ENCODE measurements around the gene BCL2. TPM values are rescaled to one million over a fixed set of nuclear protein-coding genes. Genes with fewer than 3 reads are reported as not detected.

The BCL2 gene
- total RNA-seq, 1 experiment from 2014 or later, result 1.5 TPM

GRCh38 chr18:63158012-63158631 is 161.4 kb downstream of the BCL2 start:
- H3K27ac ChIP-seq (ENCODE audit: low read length), result no peak overlapping the region
- no peaks in the 10 kb centered on the region for H3F3A ChIP-seq (ENCODE audit: low read length, unreplicated experiment)
- ChIA-PET POLR2A (ENCODE audit: unreplicated experiment) (no interaction called here), CTCF (no interaction called here)
- no peak overlapping the region for H3K4me2 ChIP-seq (ENCODE audit: low read length)
- H3K4me1 ChIP-seq (ENCODE audit: insufficient read depth, low read length), result peaks cover 19% of the 10 kb centered on the region
- no peaks in the 10 kb centered on the region for H3K9me2 ChIP-seq (replicated peaks; ENCODE audit: low read length)
- H3K9ac ChIP-seq (ENCODE audit: low read length), result no peak overlapping the region
- H3K27me3 ChIP-seq (ENCODE audit: low read length), result peaks cover 13% of the 10 kb centered on the region
- H3K4me3 ChIP-seq (ENCODE audit: low read length), result no peak overlapping the region
- H3K36me3 ChIP-seq (ENCODE audit: low read depth, low read length), result no peaks in the 10 kb centered on the region
- H3K9me3 ChIP-seq (ENCODE audit: low read length), result no peaks in the 10 kb centered on the region
- TF ChIP-seq EZH2phosphoT487 (IDR thresholded peaks at IDR 0.05; ENCODE audit: borderline replicate concordance, low read length), result no peak
- no peak for TF ChIP-seq EZH2 (IDR thresholded peaks at IDR 0.05; ENCODE audit: low read length, unreplicated experiment)
- no peak for TF ChIP-seq CTCF (conservative IDR thresholded peaks at IDR 0.05; ENCODE audit: low read depth, low read length)
- DNase-seq, result no peak
- ATAC-seq, result no peak
- no peaks in the 10 kb centered on the region for H4K20me1 ChIP-seq (ENCODE audit: low read length)
- no peaks in the 10 kb centered on the region for H3K79me2 ChIP-seq (ENCODE audit: low read length)
- BruUV-seq (replicated peaks), result no TSS peak
- intact Hi-C loops (cut with micrococcal nuclease), result no loop called here
- H2AFZ ChIP-seq (ENCODE audit: low read length), result no peak overlapping the region

GRCh38 chr18:63157293-63158011 is 162.1 kb downstream of the BCL2 start:
- no peaks in the 10 kb centered on the region for H3K36me3 ChIP-seq (ENCODE audit: low read depth, low read length)
- intact Hi-C loops (cut with micrococcal nuclease), result no loop called here
- TF ChIP-seq EZH2 (IDR thresholded peaks at IDR 0.05; ENCODE audit: low read length, unreplicated experiment) (no peak), EZH2phosphoT487 (IDR thresholded peaks at IDR 0.05; ENCODE audit: borderline replicate concordance, low read length) (no peak), CTCF (conservative IDR thresholded peaks at IDR 0.05; ENCODE audit: low read depth, low read length) (no peak)
- no peak for DNase-seq
- BruUV-seq (replicated peaks), result no TSS peak
- no peak for ATAC-seq
- H3K9me2 ChIP-seq (replicated peaks; ENCODE audit: low read length), result no peaks in the 10 kb centered on the region
- no peaks in the 10 kb centered on the region for H4K20me1 ChIP-seq (ENCODE audit: low read length)
- peaks cover 19% of the 10 kb centered on the region for H3K4me1 ChIP-seq (ENCODE audit: insufficient read depth, low read length)
- CTCF ChIA-PET, result no interaction called here
- no peak overlapping the region for H2AFZ ChIP-seq (ENCODE audit: low read length)
- POLR2A ChIA-PET (ENCODE audit: unreplicated experiment), result no interaction called here
- H3K27me3 ChIP-seq (ENCODE audit: low read length), result peaks cover 18% of the 10 kb centered on the region
- H3K27ac ChIP-seq (ENCODE audit: low read length), result no peak overlapping the region
- H3K79me2 ChIP-seq (ENCODE audit: low read length), result no peaks in the 10 kb centered on the region
- H3K4me2 ChIP-seq (ENCODE audit: low read length), result no peak overlapping the region
- H3K4me3 ChIP-seq (ENCODE audit: low read length), result no peak overlapping the region
- H3K9ac ChIP-seq (ENCODE audit: low read length), result no peak overlapping the region
- no peaks in the 10 kb centered on the region for H3F3A ChIP-seq (ENCODE audit: low read length, unreplicated experiment)
- H3K9me3 ChIP-seq (ENCODE audit: low read length), result no peaks in the 10 kb centered on the region
